ENCODE data around the gene VWA8.
"Not testable (repeated sequence)": the region's sequence is repeated elsewhere in the genome, so short reads cannot be mapped to it uniquely, and the experiment has no call there.

The VWA8 gene

GRCh38 chr13:41571817-41572340 lies 389.0 kb downstream of the VWA8 start:
- not testable (repeated sequence) for DNase-seq (ENCODE audit: low read depth, low spot score); H3K27ac ChIP-seq

GRCh38 chr13:41568972-41569351 lies 391.9 kb downstream of the VWA8 start:
- DNase-seq (ENCODE audit: low read depth, low spot score), result no peak
- no peak overlapping the region for H3K27ac ChIP-seq

- DNase-seq (ENCODE audit: low read depth, low spot score), result no peak
These were observed 392.6 kb downstream of the VWA8 start for GRCh38 chr13:41568143-41568971.

GRCh38 chr13:41567363-41567762 lies 393.5 kb downstream of the VWA8 start:
- H3K27ac ChIP-seq, result no peak overlapping the region
- DNase-seq (ENCODE audit: low read depth, low spot score), result no peak

More at GRCh38 chr13:41568143-41568971, 392.6 kb downstream of the VWA8 start:
- H3K27ac ChIP-seq, result no peak overlapping the region

GRCh38 chr13:41565846-41566245 lies 395.1 kb downstream of the VWA8 start:
- H3K27ac ChIP-seq, result no peak overlapping the region
- no peak for DNase-seq (ENCODE audit: low read depth, low spot score)

- DNase-seq (ENCODE audit: low read depth, low spot score), result no peak
- H3K27ac ChIP-seq, result no peak overlapping the region
These were observed 395.7 kb downstream of the VWA8 start for GRCh38 chr13:41565216-41565615.

GRCh38 chr13:41563984-41564365 lies 396.9 kb downstream of the VWA8 start:
- H3K27ac ChIP-seq, result no peak overlapping the region
- DNase-seq (ENCODE audit: low read depth, low spot score), result no peak

GRCh38 chr13:41563341-41563983 lies 397.4 kb downstream of the VWA8 start:
- DNase-seq (ENCODE audit: low read depth, low spot score), result no peak
- no peak overlapping the region for H3K27ac ChIP-seq

- DNase-seq (ENCODE audit: low read depth, low spot score), result no peak
- H3K27ac ChIP-seq, result no peak overlapping the region
These were observed 398.2 kb downstream of the VWA8 start for GRCh38 chr13:41562541-41563178.

- no peak overlapping the region for H3K27ac ChIP-seq
- no peak for DNase-seq (ENCODE audit: low read depth, low spot score)
These were observed 398.8 kb downstream of the VWA8 start for GRCh38 chr13:41562083-41562482.

- DNase-seq (ENCODE audit: low read depth, low spot score), result no peak
- H3K27ac ChIP-seq, result no peak overlapping the region
These were observed 399.7 kb downstream of the VWA8 start for GRCh38 chr13:41561170-41561569.

- no peak for DNase-seq (ENCODE audit: low read depth, low spot score)
- no peak overlapping the region for H3K27ac ChIP-seq
These were observed 401.9 kb downstream of the VWA8 start for GRCh38 chr13:41558781-41559560.

GRCh38 chr13:41557719-41558118 lies 403.2 kb downstream of the VWA8 start:
- no peak for DNase-seq (ENCODE audit: low read depth, low spot score)
- no peak overlapping the region for H3K27ac ChIP-seq

GRCh38 chr13:41554626-41555386 lies 406.1 kb downstream of the VWA8 start:
- H3K27ac ChIP-seq, result no peak overlapping the region
- DNase-seq (ENCODE audit: low read depth, low spot score), result no peak

- no peak for DNase-seq (ENCODE audit: low read depth, low spot score)
- H3K27ac ChIP-seq, result no peak overlapping the region
These were observed 406.7 kb downstream of the VWA8 start for GRCh38 chr13:41554180-41554579.

GRCh38 chr13:41552031-41552430 lies 408.9 kb downstream of the VWA8 start:
- DNase-seq (ENCODE audit: low read depth, low spot score), result no peak
- no peak overlapping the region for H3K27ac ChIP-seq

- H3K27ac ChIP-seq, result no peak overlapping the region
- no peak for DNase-seq (ENCODE audit: low read depth, low spot score)
These were observed 410.6 kb downstream of the VWA8 start for GRCh38 chr13:41550276-41550675.

- no peak for DNase-seq (ENCODE audit: low read depth, low spot score)
- H3K27ac ChIP-seq, result no peak overlapping the region
These were observed 411.4 kb downstream of the VWA8 start for GRCh38 chr13:41549491-41549890.

GRCh38 chr13:41548910-41549309 lies 412.0 kb downstream of the VWA8 start:
- DNase-seq (ENCODE audit: low read depth, low spot score), result no peak
- H3K27ac ChIP-seq, result no peak overlapping the region

GRCh38 chr13:41548031-41548430 lies 412.9 kb downstream of the VWA8 start:
- no peak overlapping the region for H3K27ac ChIP-seq

More at GRCh38 chr13:41548031-41548430, 412.9 kb downstream of the VWA8 start:
- no peak for DNase-seq (ENCODE audit: low read depth, low spot score)

Measured in epithelial cell of prostate (primary cell).